ENCODE results near the gene LIPA. TPM values are rescaled to one million over a fixed set of nuclear protein-coding genes. Genes with fewer than 3 reads are reported as not detected.
"Not testable (repeated sequence)": the region's sequence is repeated elsewhere in the genome, so short reads cannot be mapped to it uniquely, and the experiment has no call there.

LIPA gene
- total RNA-seq: 10 to 100 TPM; 19.0 to 39.8 TPM
- long read RNA-seq, transcript LIPA-202 (10 exons, 2,782 nt): major isoform, 38 of 45 reads
- long read RNA-seq, partial matches to known transcripts: 2 of 45 reads
- long read RNA-seq, other reads (novel, unspliced or antisense): 5 of 45 reads

GRCh38 chr10:89251409-89252224 lies at the start of gene LIPA:
Gene LIPA, minus strand, starts transcription at chr10:89251775. Its CDS starts 4,127 bp downstream, at chr10:89247648.
- ATAC-seq: peak; percentile 98
- peak; percentile 94 to 96 for DNase-seq
- intact Hi-C loops (cut with DNase I, micrococcal nuclease): no loop called here

GRCh38 chr10:89301232-89301631 lies 49.7 kb upstream of the LIPA start:
- peak; percentile 65 for ATAC-seq
- intact Hi-C loops (cut with DNase I, micrococcal nuclease): no loop called here
- no peak for DNase-seq

GRCh38 chr10:89299031-89299430 lies 47.5 kb upstream of the LIPA start:
- ATAC-seq (no peak), DNase-seq (no peak)
- intact Hi-C loops (cut with DNase I, micrococcal nuclease): no loop called here

GRCh38 chr10:89297791-89298190 lies 46.2 kb upstream of the LIPA start:
- DNase-seq (no peak), ATAC-seq (no peak)
- intact Hi-C loops (cut with DNase I, micrococcal nuclease): no loop called here

- DNase-seq (no peak), ATAC-seq (no peak)
- intact Hi-C loops (cut with DNase I, micrococcal nuclease): no loop called here
Measured at GRCh38 chr10:89297356-89297755, 45.8 kb upstream of the LIPA start.

- intact Hi-C loops (cut with DNase I, micrococcal nuclease): no loop called here
- DNase-seq: no peak
- ATAC-seq: no peak
Measured at GRCh38 chr10:89296220-89296648, 44.7 kb upstream of the LIPA start.

GRCh38 chr10:89295597-89295996 lies 44.0 kb upstream of the LIPA start:
- ATAC-seq (no peak), DNase-seq (no peak)
- intact Hi-C loops (cut with DNase I, micrococcal nuclease): no loop called here

GRCh38 chr10:89294721-89295239 lies 43.2 kb upstream of the LIPA start:
- ATAC-seq (no peak), DNase-seq (no peak)
- intact Hi-C loops (cut with DNase I, micrococcal nuclease): no loop called here

GRCh38 chr10:89285303-89285702 lies 33.7 kb upstream of the LIPA start:
- ATAC-seq; DNase-seq; intact Hi-C loops (cut with DNase I, micrococcal nuclease): not testable (repeated sequence)

- ATAC-seq; intact Hi-C loops (cut with DNase I, micrococcal nuclease); DNase-seq: not testable (repeated sequence)
Measured at GRCh38 chr10:89284711-89285110, 33.1 kb upstream of the LIPA start.

GRCh38 chr10:89283936-89284475 lies 32.4 kb upstream of the LIPA start:
- peak in 1 of 2 donors; percentile 52 for DNase-seq
- ATAC-seq: peak; percentile 61
- intact Hi-C loops (cut with DNase I, micrococcal nuclease): no loop called here

- ATAC-seq (no peak), DNase-seq (no peak)
- intact Hi-C loops (cut with DNase I, micrococcal nuclease): no loop called here
Measured at GRCh38 chr10:89283025-89283935, 31.7 kb upstream of the LIPA start.

- ATAC-seq (peak; percentile 33), DNase-seq (no peak)
- intact Hi-C loops (cut with DNase I, micrococcal nuclease): no loop called here
Measured at GRCh38 chr10:89281606-89282395, 30.2 kb upstream of the LIPA start.

GRCh38 chr10:89280508-89280907 lies 28.9 kb upstream of the LIPA start:
- DNase-seq (no peak), ATAC-seq (no peak)
- intact Hi-C loops (cut with DNase I, micrococcal nuclease): no loop called here

GRCh38 chr10:89279421-89279869 lies 27.9 kb upstream of the LIPA start:
- no peak for DNase-seq
- intact Hi-C loops (cut with DNase I, micrococcal nuclease): no loop called here
- ATAC-seq: no peak

GRCh38 chr10:89278900-89279392 lies 27.4 kb upstream of the LIPA start:
- DNase-seq: no peak
- no peak for ATAC-seq
- intact Hi-C loops (cut with DNase I, micrococcal nuclease): no loop called here

- ATAC-seq (peak; percentile 29), DNase-seq (no peak)
- intact Hi-C loops (cut with DNase I, micrococcal nuclease): no loop called here
Measured at GRCh38 chr10:89278034-89278535, 26.5 kb upstream of the LIPA start.

GRCh38 chr10:89275383-89275782 lies 23.8 kb upstream of the LIPA start:
- intact Hi-C loops (cut with DNase I, micrococcal nuclease): no loop called here
- no peak for ATAC-seq
- no peak for DNase-seq

Data from left colon (tissue), 2 donors.